ENCODE results near the gene MPST.

GRCh38 chr22:37058917-37059701, 39.6 kb downstream of the MPST start:
- TF ChIP-seq ZFP69B (tag by site-specific recombination; IDR thresholded peaks at IDR 0.05) (no peak), KLF16 (tag by site-specific recombination; IDR thresholded peaks at IDR 0.05) (no peak), HOXA7 (CRISPR knock-in tag; IDR thresholded peaks at IDR 0.05; ENCODE audit: borderline replicate concordance) (no peak)
- TF ChIP-seq, protein P1, sequence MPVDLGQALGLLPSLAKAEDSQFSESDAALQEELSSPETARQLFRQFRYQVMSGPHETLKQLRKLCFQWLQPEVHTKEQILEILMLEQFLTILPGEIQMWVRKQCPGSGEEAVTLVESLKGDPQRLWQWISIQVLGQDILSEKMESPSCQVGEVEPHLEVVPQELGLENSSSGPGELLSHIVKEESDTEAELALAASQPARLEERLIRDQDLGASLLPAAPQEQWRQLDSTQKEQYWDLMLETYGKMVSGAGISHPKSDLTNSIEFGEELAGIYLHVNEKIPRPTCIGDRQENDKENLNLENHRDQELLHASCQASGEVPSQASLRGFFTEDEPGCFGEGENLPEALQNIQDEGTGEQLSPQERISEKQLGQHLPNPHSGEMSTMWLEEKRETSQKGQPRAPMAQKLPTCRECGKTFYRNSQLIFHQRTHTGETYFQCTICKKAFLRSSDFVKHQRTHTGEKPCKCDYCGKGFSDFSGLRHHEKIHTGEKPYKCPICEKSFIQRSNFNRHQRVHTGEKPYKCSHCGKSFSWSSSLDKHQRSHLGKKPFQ (tag by site-specific recombination; IDR thresholded peaks at IDR 0.05) = no peak
